CD14-positive monocyte (primary cell): ENCODE measurements around the gene GALNT14. TPM values are rescaled to one million over a fixed set of nuclear protein-coding genes. Genes with fewer than 3 reads are reported as not detected.

Experiments used
- DNase-seq, 3 donors: peaks; one replicate each; pipeline ENCODE4 v3.0.0-alpha.2; 2011 to 2022
- H2AFZ ChIP-seq: 2 replicates; pipeline ENCODE4 v1.6.0; 2012; ENCODE audit warnings: mild to moderate bottlenecking, low read depth, low read length, inconsistent platforms; ENCODE audit not compliant: insufficient read depth, poor library complexity, severe bottlenecking
- H3K27ac ChIP-seq, 2 donors: 1 replicate in 1 of 2; 2 replicates in 1 of 2; pipeline ENCODE4 v1.5.1; 2012 to 2013; ENCODE audit warnings: low read length in 2 of 2, control low read depth in 1 of 2, inconsistent platforms in 1 of 2, low read depth in 1 of 2, mild to moderate bottlenecking in 1 of 2
- H3K27me3 ChIP-seq, 2 donors: one replicate each; pipeline versions ENCODE4 v1.6.0 to v1.6.1; 2011 to 2013; ENCODE audit warnings: low read length in 2 of 2; ENCODE audit not compliant: control insufficient read depth in 2 of 2, insufficient read depth in 2 of 2
- H3K36me3 ChIP-seq, 2 donors: replicated peaks in 1 of 2; 1 replicate in 1 of 2; 2 replicates in 1 of 2; pipeline versions ENCODE4 v1.5.1 to v1.6.1; 2012 to 2013; ENCODE audit warnings: low read length in 2 of 2, control low read depth in 1 of 2, inconsistent platforms in 1 of 2, mild to moderate bottlenecking in 1 of 2; ENCODE audit not compliant: insufficient read depth in 2 of 2, control insufficient read depth in 1 of 2
- H3K4me1 ChIP-seq, 2 donors: 1 replicate in 1 of 2; 2 replicates in 1 of 2; pipeline versions ENCODE4 v1.5.1 to v1.6.1; 2012 to 2013; ENCODE audit warnings: low read length in 2 of 2, control low read depth in 1 of 2, inconsistent platforms in 1 of 2, mild to moderate bottlenecking in 1 of 2, moderate library complexity in 1 of 2; ENCODE audit not compliant: insufficient read depth in 2 of 2, control insufficient read depth in 1 of 2
- H3K4me2 ChIP-seq: replicated peaks from 2 replicates; pipeline ENCODE3; 2012; ENCODE audit warnings: low read length, moderate library complexity, mild to moderate bottlenecking; ENCODE audit not compliant: poor library complexity, severe bottlenecking; ENCODE audit errors: extremely low read depth
- H3K4me3 ChIP-seq, 3 experiments: fragments of 200-600 bp in 1 of 3; sonication (generic) in 1 of 3; replicated peaks in 1 of 3; 1 replicate in 2 of 3; 2 replicates in 1 of 3; pipeline ENCODE4 v1.5.1; 2011 to 2013; ENCODE audit warnings: low read length in 3 of 3, mild to moderate bottlenecking in 3 of 3, control low read depth in 2 of 3, low read depth in 2 of 3, inconsistent platforms in 1 of 3, moderate library complexity in 1 of 3
- H3K79me2 ChIP-seq: 2 replicates; pipeline ENCODE4 v1.6.0; 2012; ENCODE audit warnings: mild to moderate bottlenecking, control low read depth, inconsistent platforms, low read length, moderate library complexity; ENCODE audit not compliant: insufficient read depth
- H3K9ac ChIP-seq: 2 replicates; pipeline ENCODE4 v1.6.0; 2017; ENCODE audit warnings: low read length, mild to moderate bottlenecking; ENCODE audit not compliant: insufficient read depth, poor library complexity, severe bottlenecking
- H3K9me3 ChIP-seq, 2 donors: replicated peaks in 1 of 2; 1 replicate in 1 of 2; 2 replicates in 1 of 2; pipeline versions ENCODE4 v1.5.1 to v1.6.1; 2012 to 2013; ENCODE audit warnings: low read length in 2 of 2, control low read depth in 1 of 2; ENCODE audit not compliant: control insufficient read depth in 1 of 2, insufficient read depth in 1 of 2
- H4K20me1 ChIP-seq: 2 replicates; pipeline ENCODE4 v1.6.0; 2012; ENCODE audit warnings: mild to moderate bottlenecking, low read length, control low read depth, moderate library complexity; ENCODE audit not compliant: insufficient read depth
- H3K27ac Mint-ChIP-seq, 7 donors: one replicate each; pipeline ENCODE4 v1.8.0; 2020; ENCODE audit warnings: mild to moderate bottlenecking in 7 of 7, mixed read lengths in 7 of 7, moderate library complexity in 6 of 7, inconsistent platforms in 2 of 7
- H3K27me3 Mint-ChIP-seq, 3 donors: one replicate each; pipeline ENCODE4 v1.8.0; 2021 to 2022; ENCODE audit warnings: low read depth in 3 of 3, mild to moderate bottlenecking in 3 of 3, mixed read lengths in 3 of 3, moderate library complexity in 3 of 3, inconsistent platforms in 1 of 3
- H3K36me3 Mint-ChIP-seq, 2 donors: one replicate each; pipeline ENCODE4 v1.8.0; 2020; ENCODE audit warnings: mixed read lengths in 2 of 2, inconsistent platforms in 1 of 2, mild to moderate bottlenecking in 1 of 2
- H3K4me1 Mint-ChIP-seq: one replicate; pipeline ENCODE4 v1.8.0; 2020; ENCODE audit warnings: mild to moderate bottlenecking, mixed read lengths
- H3K4me3 Mint-ChIP-seq, 2 donors: one replicate each; pipeline ENCODE4 v1.8.0; 2020; ENCODE audit warnings: mild to moderate bottlenecking in 2 of 2, mixed read lengths in 2 of 2, moderate library complexity in 1 of 2
- H3K9me3 Mint-ChIP-seq, 7 donors: one replicate each; pipeline ENCODE4 v1.8.0; 2020 to 2022; ENCODE audit warnings: mixed read lengths in 7 of 7, mild to moderate bottlenecking in 6 of 7, moderate library complexity in 6 of 7, inconsistent platforms in 2 of 7
- WGBS: methylation state at CpG from one replicate; pipeline ENCODE4 v1.1.5; 2013; ENCODE audit warnings: missing lambda C conversion rate; ENCODE audit not compliant: insufficient coverage; 5-methylcytosine and 5-hydroxymethylcytosine counted together
- intact Hi-C, 2 donors: fragments of 100-400 bp; cut with micrococcal nuclease; formaldehyde crosslinking; loops; one replicate each; pipeline versions ENCODE4 v1.15.0 to v1.15.1; 2023
- polyA plus RNA-seq, 3 donors: library from polyadenylated mRNA; depleted of rRNA in 1 of 3; unstranded in 2 of 3; stranded (reverse) in 1 of 3; fragments of 300-500 nt in 2 of 3; fragments of >200 nt in 1 of 3; fragmentation: Illumina TruSeq in 2 of 3; gene quantifications; 1 replicate in 2 of 3; 2 replicates in 1 of 3; pipeline ENCODE4 v1.2.3, GENCODE V29; 2012 to 2021
- TF ChIP-seq, protein P1 (sequence below): fragments of 200-600 bp; IDR thresholded peaks from one replicate; pipeline ENCODE4 v1.8.0; 2022; ENCODE audit warnings: antibody characterized with exemption, mild to moderate bottlenecking

The GALNT14 gene
- polyA plus RNA-seq, 3 donors, result 0.33 TPM; not detected in 2

DNA sequence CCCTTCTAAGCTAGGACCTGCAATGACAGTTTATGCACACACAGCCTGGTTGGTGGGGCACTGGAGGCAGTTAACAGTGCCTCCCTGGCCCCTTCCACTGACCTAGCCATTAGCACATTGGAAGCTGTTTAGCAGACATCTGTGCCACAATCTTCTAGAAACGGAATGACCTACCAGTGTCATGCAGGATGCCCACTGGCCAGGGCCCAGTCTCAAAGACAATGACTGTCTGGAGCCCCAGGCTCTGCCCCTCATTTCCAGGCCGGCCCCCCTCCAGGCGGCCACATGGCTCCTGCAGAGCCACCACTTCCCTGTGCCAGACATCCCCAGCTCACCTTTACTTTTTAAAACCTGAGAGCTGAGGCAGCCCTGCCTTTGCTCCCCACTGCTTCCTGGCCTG, 207.5 kb downstream of the GALNT14 start:
- 85% methylated on average over 3 of the region's 3 CpGs for WGBS
- TF ChIP-seq, protein P1, sequence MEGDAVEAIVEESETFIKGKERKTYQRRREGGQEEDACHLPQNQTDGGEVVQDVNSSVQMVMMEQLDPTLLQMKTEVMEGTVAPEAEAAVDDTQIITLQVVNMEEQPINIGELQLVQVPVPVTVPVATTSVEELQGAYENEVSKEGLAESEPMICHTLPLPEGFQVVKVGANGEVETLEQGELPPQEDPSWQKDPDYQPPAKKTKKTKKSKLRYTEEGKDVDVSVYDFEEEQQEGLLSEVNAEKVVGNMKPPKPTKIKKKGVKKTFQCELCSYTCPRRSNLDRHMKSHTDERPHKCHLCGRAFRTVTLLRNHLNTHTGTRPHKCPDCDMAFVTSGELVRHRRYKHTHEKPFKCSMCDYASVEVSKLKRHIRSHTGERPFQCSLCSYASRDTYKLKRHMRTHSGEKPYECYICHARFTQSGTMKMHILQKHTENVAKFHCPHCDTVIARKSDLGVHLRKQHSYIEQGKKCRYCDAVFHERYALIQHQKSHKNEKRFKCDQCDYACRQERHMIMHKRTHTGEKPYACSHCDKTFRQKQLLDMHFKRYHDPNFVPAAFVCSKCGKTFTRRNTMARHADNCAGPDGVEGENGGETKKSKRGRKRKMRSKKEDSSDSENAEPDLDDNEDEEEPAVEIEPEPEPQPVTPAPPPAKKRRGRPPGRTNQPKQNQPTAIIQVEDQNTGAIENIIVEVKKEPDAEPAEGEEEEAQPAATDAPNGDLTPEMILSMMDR, result no peak
- no peak overlapping the region for H3K9ac ChIP-seq

DNA sequence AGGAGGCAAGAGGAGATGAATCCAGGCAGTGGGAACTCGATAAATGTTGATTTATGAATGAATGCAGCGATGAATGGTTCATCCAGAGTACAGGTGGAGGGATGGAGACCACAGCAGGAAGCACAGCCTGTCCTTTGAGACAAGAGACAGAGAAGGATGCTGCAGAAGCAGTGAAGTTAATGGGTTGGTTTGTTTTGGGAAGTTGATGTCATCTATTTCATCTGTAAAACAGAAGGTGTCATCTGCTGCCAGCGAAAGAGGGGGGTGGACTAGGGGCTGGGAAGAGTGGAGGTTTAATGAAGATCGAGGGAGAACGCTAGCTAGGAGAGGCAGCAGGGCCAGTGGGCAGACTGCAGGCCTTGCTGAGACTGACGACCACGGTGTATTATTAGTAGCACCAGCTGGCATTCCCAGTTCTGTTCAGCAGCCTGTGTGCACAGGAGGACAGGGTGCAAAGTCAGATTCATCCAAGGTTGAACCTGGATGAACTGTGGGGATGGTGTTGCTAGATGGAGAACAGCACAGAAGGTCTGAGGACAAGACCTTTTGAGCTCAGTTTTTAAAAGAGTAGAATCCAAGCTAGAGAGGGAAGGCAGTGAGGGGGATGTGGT, 210.7 kb downstream of the GALNT14 start:
- intact Hi-C loops, result no loop called here
- Mint-ChIP-seq H3K27me3 (no peaks in the 10 kb centered on the region), H3K4me1 (peaks cover 4% of the 10 kb centered on the region), H3K27ac (no peak overlapping the region), H3K4me3 (no peak overlapping the region), H3K36me3 (no peaks in the 10 kb centered on the region), H3K9me3 (no peaks in the 10 kb centered on the region)
- Histone ChIP-seq H3K4me3 (no peak overlapping the region), H2AFZ (no peak overlapping the region), H3K4me2 (no peak overlapping the region), H4K20me1 (no peaks in the 10 kb centered on the region), H3K9ac (no peak overlapping the region), H3K27ac (no peak overlapping the region), H3K9me3 (no peaks in the 10 kb centered on the region), H3K36me3 (no peaks in the 10 kb centered on the region), H3K4me1 (no peaks in the 10 kb centered on the region), H3K27me3 (no peaks in the 10 kb centered on the region), H3K79me2 (no peaks in the 10 kb centered on the region)
- TF ChIP-seq, protein P1, result no peak
- no peak for DNase-seq
- WGBS, result 95% methylated on average over 7 of the region's 7 CpGs

More for the DNA sequence above, 207.5 kb downstream of the GALNT14 start:
- Histone ChIP-seq H3K27ac (no peak overlapping the region), H2AFZ (no peak overlapping the region), H3K27me3 (no peaks in the 10 kb centered on the region), H3K79me2 (no peaks in the 10 kb centered on the region), H3K4me2 (no peak overlapping the region), H3K4me1 (peaks cover 0 to 7% of the 10 kb centered on the region in 2 donors), H3K9me3 (no peaks in the 10 kb centered on the region), H3K36me3 (no peaks in the 10 kb centered on the region), H3K4me3 (no peak overlapping the region), H4K20me1 (no peaks in the 10 kb centered on the region)
- intact Hi-C loops, result no loop called here
- no peak for DNase-seq
- Mint-ChIP-seq H3K4me3 (no peak overlapping the region), H3K4me1 (peaks cover 4% of the 10 kb centered on the region), H3K36me3 (no peaks in the 10 kb centered on the region), H3K27me3 (no peaks in the 10 kb centered on the region), H3K9me3 (no peaks in the 10 kb centered on the region), H3K27ac (no peak overlapping the region)
